ENCODE measurements around the gene GPRIN3. TPM values are rescaled to one million over a fixed set of nuclear protein-coding genes. Genes with fewer than 3 reads are reported as not detected.

GPRIN3 gene
- total and polyA plus RNA-seq, 10 of the 15 experiments (the other 5 are each of a cell fraction or from before 2014, with no cell fraction given): under 0.01 to 0.05 (median 0.01) TPM; not detected in 6

DNA sequence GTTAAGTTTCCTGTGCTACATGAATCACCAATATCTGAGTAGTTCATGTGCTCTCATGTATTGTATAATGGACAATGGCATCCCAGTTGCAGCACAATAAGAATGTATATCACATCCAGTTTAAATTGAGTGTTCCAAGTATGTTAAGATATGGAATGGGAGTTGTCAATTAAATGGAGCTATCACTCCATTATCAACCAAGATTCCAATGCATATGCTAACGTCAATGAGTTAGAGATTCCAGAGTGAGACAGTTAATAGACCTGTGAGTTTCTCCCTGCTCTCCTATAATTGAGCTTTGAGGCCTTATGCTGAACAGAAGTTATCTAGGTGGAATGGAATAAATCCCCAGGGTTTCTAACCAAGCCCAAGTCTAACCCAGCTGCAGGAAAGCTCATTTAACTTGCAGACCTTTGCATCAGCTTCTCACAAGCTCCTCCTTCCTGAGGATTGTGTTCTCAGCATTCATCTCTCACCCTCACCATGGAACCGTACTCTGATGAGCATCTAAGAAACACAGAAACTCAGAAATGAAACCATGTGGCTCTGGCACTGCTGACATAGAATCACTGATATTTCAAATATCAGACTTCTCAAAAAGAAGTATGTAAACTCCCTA, 111.4 kb downstream of the GPRIN3 start (continued):
- TF ChIP-seq, protein P1, sequence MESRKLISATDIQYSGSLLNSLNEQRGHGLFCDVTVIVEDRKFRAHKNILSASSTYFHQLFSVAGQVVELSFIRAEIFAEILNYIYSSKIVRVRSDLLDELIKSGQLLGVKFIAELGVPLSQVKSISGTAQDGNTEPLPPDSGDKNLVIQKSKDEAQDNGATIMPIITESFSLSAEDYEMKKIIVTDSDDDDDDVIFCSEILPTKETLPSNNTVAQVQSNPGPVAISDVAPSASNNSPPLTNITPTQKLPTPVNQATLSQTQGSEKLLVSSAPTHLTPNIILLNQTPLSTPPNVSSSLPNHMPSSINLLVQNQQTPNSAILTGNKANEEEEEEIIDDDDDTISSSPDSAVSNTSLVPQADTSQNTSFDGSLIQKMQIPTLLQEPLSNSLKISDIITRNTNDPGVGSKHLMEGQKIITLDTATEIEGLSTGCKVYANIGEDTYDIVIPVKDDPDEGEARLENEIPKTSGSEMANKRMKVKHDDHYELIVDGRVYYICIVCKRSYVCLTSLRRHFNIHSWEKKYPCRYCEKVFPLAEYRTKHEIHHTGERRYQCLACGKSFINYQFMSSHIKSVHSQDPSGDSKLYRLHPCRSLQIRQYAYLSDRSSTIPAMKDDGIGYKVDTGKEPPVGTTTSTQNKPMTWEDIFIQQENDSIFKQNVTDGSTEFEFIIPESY (IDR thresholded peaks at IDR 0.05): no peak
- no peak for TF ChIP-seq NR2F1 (conservative IDR thresholded peaks at IDR 0.05)
- TF ChIP-seq NFYA (IDR thresholded peaks at IDR 0.05; ENCODE audit: borderline replicate concordance, low read depth, low read length): no peak
- TF ChIP-seq FOXM1 (IDR thresholded peaks at IDR 0.05; ENCODE audit: low read depth, low read length): no peak

GRCh38 chr4:89193843-89194242, 113.8 kb downstream of the GPRIN3 start:
- Histone ChIP-seq H3K36me3 (ENCODE audit: control insufficient read depth in 2 of 2, insufficient read depth in 2 of 2, low read length in 1 of 2) (no peaks in the 10 kb centered on the region), H3K79me2 (ENCODE audit: control insufficient read depth, insufficient read depth, low read length) (no peaks in the 10 kb centered on the region), H3K27me3 (replicated peaks in 1 of 2; ENCODE audit: control insufficient read depth in 2 of 2, insufficient read depth in 2 of 2, low read length in 1 of 2) (no peaks in the 10 kb centered on the region), H3K27ac (ENCODE audit: control insufficient read depth, insufficient read depth) (no peak overlapping the region), H2AFZ (ENCODE audit: control insufficient read depth, low read depth, low read length) (no peak overlapping the region), H3K4me1 (ENCODE audit: control insufficient read depth, insufficient read depth, low read length) (no peaks in the 10 kb centered on the region), H3K4me2 (ENCODE audit: control insufficient read depth, insufficient read depth) (no peak overlapping the region), H4K20me1 (ENCODE audit: control insufficient read depth, insufficient read depth) (no peaks in the 10 kb centered on the region), H3K9ac (ENCODE audit: control insufficient read depth, insufficient read depth, low read length) (no peak overlapping the region), H3K4me3 (no peak overlapping the region), H3K9me3 (replicated peaks; ENCODE audit: control insufficient read depth, insufficient read depth, low read length) (no peaks in the 10 kb centered on the region)
- no peak for DNase-seq (ENCODE audit: low read depth, low spot score)
- CTCF ChIA-PET: no interaction called here
- SMC1A ChIA-PET (ENCODE audit: uncharacterized antibody, unreplicated experiment): no interaction called here
- TF ChIP-seq RELB (IDR thresholded peaks at IDR 0.05; ENCODE audit: low read depth): no peak
- TF ChIP-seq, protein P2, sequence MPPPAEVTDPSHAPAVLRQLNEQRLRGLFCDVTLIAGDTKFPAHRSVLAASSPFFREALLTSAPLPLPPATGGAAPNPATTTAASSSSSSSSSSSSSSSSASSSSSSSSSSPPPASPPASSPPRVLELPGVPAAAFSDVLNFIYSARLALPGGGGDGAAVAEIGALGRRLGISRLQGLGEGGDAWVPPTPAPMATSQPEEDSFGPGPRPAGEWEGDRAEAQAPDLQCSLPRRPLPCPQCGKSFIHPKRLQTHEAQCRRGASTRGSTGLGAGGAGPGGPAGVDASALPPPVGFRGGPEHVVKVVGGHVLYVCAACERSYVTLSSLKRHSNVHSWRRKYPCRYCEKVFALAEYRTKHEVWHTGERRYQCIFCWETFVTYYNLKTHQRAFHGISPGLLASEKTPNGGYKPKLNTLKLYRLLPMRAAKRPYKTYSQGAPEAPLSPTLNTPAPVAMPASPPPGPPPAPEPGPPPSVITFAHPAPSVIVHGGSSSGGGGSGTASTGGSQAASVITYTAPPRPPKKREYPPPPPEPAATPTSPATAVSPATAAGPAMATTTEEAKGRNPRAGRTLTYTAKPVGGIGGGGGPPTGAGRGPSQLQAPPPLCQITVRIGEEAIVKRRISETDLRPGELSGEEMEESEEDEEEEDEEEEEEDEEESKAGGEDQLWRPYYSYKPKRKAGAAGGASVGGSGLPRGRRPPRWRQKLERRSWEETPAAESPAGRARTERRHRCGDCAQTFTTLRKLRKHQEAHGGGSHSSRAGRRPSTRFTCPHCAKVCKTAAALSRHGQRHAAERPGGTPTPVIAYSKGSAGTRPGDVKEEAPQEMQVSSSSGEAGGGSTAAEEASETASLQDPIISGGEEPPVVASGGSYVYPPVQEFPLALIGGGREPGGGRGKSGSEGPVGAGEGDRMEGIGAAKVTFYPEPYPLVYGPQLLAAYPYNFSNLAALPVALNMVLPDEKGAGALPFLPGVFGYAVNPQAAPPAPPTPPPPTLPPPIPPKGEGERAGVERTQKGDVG (CRISPR knock-in tag; IDR thresholded peaks at IDR 0.05): no peak
- no peak for TF ChIP-seq SREBF2 (IDR thresholded peaks at IDR 0.05; ENCODE audit: low read length)
- TF ChIP-seq ZNF274 (IDR thresholded peaks at IDR 0.05; ENCODE audit: insufficient read depth, insufficient read length): no peak
- TF ChIP-seq NBN (IDR thresholded peaks at IDR 0.05): no peak
- no peak for TF ChIP-seq RB1 (IDR thresholded peaks at IDR 0.05; ENCODE audit: borderline replicate concordance)
- intact Hi-C loops (cut with micrococcal nuclease; ENCODE audit: unreplicated experiment): no loop called here
- no peak for FAIRE-seq
- BruUV-seq (replicated peaks): no TSS peak
- POLR2A ChIA-PET: no interaction called here
- in situ Hi-C loops (cut with MboI): no loop called here
- RAD21 ChIA-PET (ENCODE audit: unreplicated experiment): no interaction called here
- no peak for ATAC-seq
- 0% methylated on average over 3 of the region's 3 CpGs for WGBS (ENCODE audit: insufficient coverage, insufficient replicate concordance, low lambda C conversion rate, missing lambda C conversion rate)
